Thoracic aorta (tissue), 2 donors: ENCODE data around the gene KLF9. TPM values are rescaled to one million over a fixed set of nuclear protein-coding genes. Genes with fewer than 3 reads are reported as not detected.

Experiments used
- ATAC-seq: fragments of 150-250 bp; one replicate; pipeline ENCODE4 v1.8.0; 2017; ENCODE audit warnings: low read depth; ENCODE audit not compliant: insufficient number of reproducible peaks, low FRiP score
- DNase-seq: peaks from one replicate; pipeline ENCODE4 v3.0.0-alpha.2; 2020; ENCODE audit warnings: low spot score
- H3K27ac ChIP-seq, 2 donors: fragments of 200-600 bp; sonication (generic); 1 replicate in 1 of 2; 2 replicates in 1 of 2; pipeline ENCODE4 v1.5.1; 2016; ENCODE audit warnings: mild to moderate bottlenecking in 2 of 2, moderate library complexity in 2 of 2
- H3K27me3 ChIP-seq: fragments of 200-600 bp; sonication (generic); replicated peaks from 2 replicates; pipeline ENCODE4 v1.6.0; 2016; ENCODE audit warnings: mild to moderate bottlenecking; ENCODE audit not compliant: insufficient read depth
- H3K36me3 ChIP-seq: fragments of 200-600 bp; sonication (generic); one replicate; pipeline ENCODE4 v1.5.1; 2016
- H3K4me1 ChIP-seq, 2 donors: fragments of 200-600 bp; sonication (generic); 1 replicate in 1 of 2; 2 replicates in 1 of 2; pipeline versions ENCODE4 v1.5.1 to v1.6.0; 2016; ENCODE audit warnings: low read depth in 2 of 2, mild to moderate bottlenecking in 1 of 2; ENCODE audit not compliant: control insufficient read depth in 1 of 2
- H3K4me3 ChIP-seq: fragments of 200-600 bp; sonication (generic); 2 replicates; pipeline ENCODE4 v1.5.1; 2016; ENCODE audit warnings: mild to moderate bottlenecking
- H3K9me3 ChIP-seq: fragments of 200-600 bp; sonication (generic); 2 replicates; pipeline ENCODE4 v1.5.1; 2016
- total RNA-seq, 2 donors: library from RNA; depleted of rRNA; stranded (reverse); fragments of >200 nt; gene quantifications; one replicate each; pipeline versions ENCODE4 v1.1.0 to v1.2.3, GENCODE V29; 2016
- TF ChIP-seq, protein P1 (sequence below): fragments of 200-600 bp; sonication (generic); IDR thresholded peaks from one replicate; pipeline ENCODE4 v1.5.1; 2019; ENCODE audit warnings: antibody characterized with exemption

KLF9 gene
- total RNA-seq, 2 donors from 2014 or later, result 165 to 187 TPM

GRCh38 chr9:70408393-70409040 lies 5.9 kb downstream of the KLF9 start:
- H3K9me3 ChIP-seq, result no peaks in the 10 kb centered on the region
- peak overlapping the region; percentile 48 for H3K4me3 ChIP-seq
- no peak for DNase-seq
- H3K27ac ChIP-seq, result peak overlapping the region in 1 of 2 donors; percentile 51
- H3K27me3 ChIP-seq, result no peaks in the 10 kb centered on the region
- peaks cover 51 to 55% of the 10 kb centered on the region in 2 donors for H3K4me1 ChIP-seq
- no peak for ATAC-seq
- H3K36me3 ChIP-seq, result no peaks in the 10 kb centered on the region
- TF ChIP-seq, protein P1, sequence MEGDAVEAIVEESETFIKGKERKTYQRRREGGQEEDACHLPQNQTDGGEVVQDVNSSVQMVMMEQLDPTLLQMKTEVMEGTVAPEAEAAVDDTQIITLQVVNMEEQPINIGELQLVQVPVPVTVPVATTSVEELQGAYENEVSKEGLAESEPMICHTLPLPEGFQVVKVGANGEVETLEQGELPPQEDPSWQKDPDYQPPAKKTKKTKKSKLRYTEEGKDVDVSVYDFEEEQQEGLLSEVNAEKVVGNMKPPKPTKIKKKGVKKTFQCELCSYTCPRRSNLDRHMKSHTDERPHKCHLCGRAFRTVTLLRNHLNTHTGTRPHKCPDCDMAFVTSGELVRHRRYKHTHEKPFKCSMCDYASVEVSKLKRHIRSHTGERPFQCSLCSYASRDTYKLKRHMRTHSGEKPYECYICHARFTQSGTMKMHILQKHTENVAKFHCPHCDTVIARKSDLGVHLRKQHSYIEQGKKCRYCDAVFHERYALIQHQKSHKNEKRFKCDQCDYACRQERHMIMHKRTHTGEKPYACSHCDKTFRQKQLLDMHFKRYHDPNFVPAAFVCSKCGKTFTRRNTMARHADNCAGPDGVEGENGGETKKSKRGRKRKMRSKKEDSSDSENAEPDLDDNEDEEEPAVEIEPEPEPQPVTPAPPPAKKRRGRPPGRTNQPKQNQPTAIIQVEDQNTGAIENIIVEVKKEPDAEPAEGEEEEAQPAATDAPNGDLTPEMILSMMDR, result no peak

DNA sequence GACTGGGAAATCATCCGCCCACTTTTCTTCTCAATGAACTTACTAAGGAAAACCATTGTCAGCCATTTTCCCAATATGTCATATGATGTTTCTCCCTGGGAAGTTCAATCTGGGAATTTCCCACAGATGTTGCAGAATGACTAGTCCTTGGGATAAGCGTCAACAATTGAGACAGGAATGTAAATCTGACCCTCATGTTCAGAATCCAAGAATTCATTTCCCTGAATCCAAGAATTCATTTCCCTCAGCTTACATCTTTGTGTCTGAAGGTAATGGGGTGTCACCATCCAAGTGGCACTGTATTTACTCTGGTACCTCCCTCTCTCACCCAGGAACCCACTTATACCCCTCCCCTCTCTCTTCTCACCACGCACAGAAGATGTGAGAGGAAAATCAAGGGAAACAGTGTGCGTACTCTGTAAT lies 7.4 kb downstream of the KLF9 start:
- Histone ChIP-seq H3K4me3 (peak overlapping the region; percentile 48), H3K27me3 (no peaks in the 10 kb centered on the region), H3K4me1 (peaks cover 65 to 69% of the 10 kb centered on the region in 2 donors), H3K36me3 (no peaks in the 10 kb centered on the region), H3K9me3 (no peaks in the 10 kb centered on the region), H3K27ac (peak overlapping the region; percentile 45 to 51)
- DNase-seq, result no peak
- ATAC-seq, result no peak
- TF ChIP-seq, protein P1, result no peak

DNA sequence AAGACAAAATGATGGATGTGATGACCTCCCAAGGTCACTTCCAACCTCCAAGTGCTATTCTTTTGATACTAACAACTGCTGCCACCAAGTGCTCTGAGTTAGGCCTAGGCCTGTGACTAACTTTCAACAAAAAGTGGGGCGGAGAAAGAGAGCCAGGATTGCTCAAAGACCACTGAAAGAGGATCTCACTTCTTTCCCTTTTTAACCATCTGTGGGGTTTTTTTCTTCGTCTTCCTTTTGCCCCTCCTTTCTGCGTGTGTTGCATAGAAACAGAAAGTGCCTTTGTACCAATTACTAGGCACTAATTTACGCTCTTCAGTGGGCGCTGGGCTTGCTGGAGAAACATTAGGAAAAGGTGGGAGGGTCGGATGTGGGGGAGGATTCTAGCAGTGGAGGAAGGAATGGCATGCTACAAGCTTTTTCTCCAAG lies 8.0 kb downstream of the KLF9 start:
- Histone ChIP-seq H3K4me1 (peaks cover 70 to 74% of the 10 kb centered on the region in 2 donors), H3K36me3 (no peaks in the 10 kb centered on the region), H3K4me3 (peak overlapping the region; percentile 48), H3K27ac (peak overlapping the region; percentile 31 to 51), H3K9me3 (no peaks in the 10 kb centered on the region), H3K27me3 (no peaks in the 10 kb centered on the region)
- TF ChIP-seq, protein P1, result no peak
- ATAC-seq, result no peak
- no peak for DNase-seq

DNA sequence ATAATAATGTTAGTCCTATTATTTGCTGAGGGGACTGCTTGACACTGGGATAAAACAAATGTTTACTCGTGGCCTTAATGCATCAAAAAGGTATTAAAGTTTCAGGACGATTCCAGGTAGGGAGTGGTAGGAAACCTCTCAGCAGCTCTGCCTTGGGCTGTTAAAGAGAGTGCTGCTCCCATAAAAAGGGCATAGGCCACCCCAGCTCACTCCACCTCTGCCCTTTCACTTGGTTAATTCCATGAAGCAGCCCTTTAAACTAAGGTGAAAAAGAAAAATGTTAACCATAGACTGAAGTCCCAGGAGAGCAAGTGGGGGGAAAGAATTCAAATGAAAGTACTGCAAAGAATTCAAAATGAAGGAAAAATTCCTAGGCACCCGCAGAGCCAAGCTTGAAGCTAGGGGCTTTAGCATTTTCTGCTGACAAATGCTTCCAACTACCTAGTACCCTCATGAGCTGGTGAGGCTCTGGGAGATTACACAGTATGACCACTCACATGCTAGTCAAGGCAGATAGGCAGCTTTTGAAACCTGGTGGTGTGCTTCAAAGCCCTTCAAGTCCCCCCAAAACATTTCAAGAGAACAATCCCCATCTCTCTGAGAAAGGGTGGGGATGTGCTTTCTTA lies 8.5 kb downstream of the KLF9 start:
- DNase-seq, result no peak
- Histone ChIP-seq H3K36me3 (no peaks in the 10 kb centered on the region), H3K4me1 (peaks cover 74 to 75% of the 10 kb centered on the region in 2 donors), H3K9me3 (no peaks in the 10 kb centered on the region), H3K4me3 (peak overlapping the region; percentile 48), H3K27me3 (no peaks in the 10 kb centered on the region), H3K27ac (peak overlapping the region; percentile 31 to 51)
- TF ChIP-seq, protein P1, result no peak
- no peak for ATAC-seq

DNA sequence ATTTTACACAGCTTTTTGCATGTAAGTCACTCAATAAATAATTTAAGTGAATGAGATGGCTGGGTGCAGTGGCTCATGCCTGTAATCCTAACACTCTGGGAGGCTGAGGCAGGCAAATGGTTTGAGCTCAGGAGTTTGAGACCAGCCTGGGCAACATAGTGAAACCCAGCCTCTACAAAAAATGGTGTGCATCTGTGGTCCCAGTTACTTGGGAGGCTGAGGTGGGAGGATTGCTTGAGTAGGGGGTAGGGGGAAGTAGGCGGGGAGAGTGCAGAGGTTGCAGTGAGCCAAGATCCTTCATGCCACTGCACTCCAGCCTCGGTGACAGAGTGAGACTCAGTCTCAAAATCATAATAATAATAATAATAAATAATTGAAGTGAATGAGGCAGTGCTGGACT lies 10.2 kb downstream of the KLF9 start:
- TF ChIP-seq, protein P1, result no peak

More for the DNA sequence above, 10.2 kb downstream of the KLF9 start:
- H3K9me3 ChIP-seq, result no peaks in the 10 kb centered on the region
- ATAC-seq (no peak), DNase-seq (no peak)
- H3K27me3 ChIP-seq, result no peaks in the 10 kb centered on the region
- H3K4me1 ChIP-seq, result peaks cover 85 to 92% of the 10 kb centered on the region in 2 donors
- no peaks in the 10 kb centered on the region for H3K36me3 ChIP-seq
- H3K27ac ChIP-seq, result peak overlapping the region; percentile 31 to 51
- H3K4me3 ChIP-seq, result peak overlapping the region; percentile 48
